HepG2 (cell line): Measurements from ENCODE around the gene ZNF511. TPM values are rescaled to one million over a fixed set of nuclear protein-coding genes. Genes with fewer than 3 reads are reported as not detected.

Experiments used
- CHD2 ChIP-seq: IDR thresholded peaks from 2 replicates; pipeline ENCODE4 v1.6.1; 2011; ENCODE audit warnings: low read depth, low read length, improper control_type of control experiment
- EED ChIP-seq: sonication (generic); formaldehyde crosslinking; IDR thresholded peaks from 2 replicates; pipeline ENCODE4 v1.5.0; 2020; ENCODE audit warnings: mild to moderate bottlenecking, missing genetic modification reagents
- FOXP4 ChIP-seq: sonication (generic); formaldehyde crosslinking; IDR thresholded peaks from 2 replicates; pipeline ENCODE4 v1.4.0; 2020; ENCODE audit warnings: missing genetic modification reagents
- HCFC1 ChIP-seq: fragments of 150-350 bp; IDR thresholded peaks from 2 replicates; pipeline ENCODE4 v1.6.1; 2014; ENCODE audit warnings: low read depth, low read length
- KMT2B ChIP-seq: IDR thresholded peaks from 2 replicates; pipeline ENCODE4 v1.6.1; 2016; ENCODE audit warnings: missing genetic modification reagents, missing compliant biosample characterization
- MAFG ChIP-seq: sonication (generic); formaldehyde crosslinking; IDR thresholded peaks from 2 replicates; pipeline ENCODE4 v1.5.1; 2020; ENCODE audit warnings: mild to moderate bottlenecking, missing genetic modification reagents
- MXD4 ChIP-seq: IDR thresholded peaks from 2 replicates; pipeline ENCODE4 v1.6.1; 2016; ENCODE audit warnings: mild to moderate bottlenecking, missing biosample characterization, missing genetic modification reagents
- ZNF292 ChIP-seq: sonication (generic); formaldehyde crosslinking; IDR thresholded peaks from 2 replicates; pipeline ENCODE4 v1.8.1; 2022; ENCODE audit warnings: mild to moderate bottlenecking, low read depth, missing genetic modification reagents, borderline replicate concordance
- ZNF354B ChIP-seq: sonication (generic); formaldehyde crosslinking; IDR thresholded peaks from 2 replicates; pipeline ENCODE4 v1.8.0; 2022; ENCODE audit warnings: mild to moderate bottlenecking, missing genetic modification reagents
- ZNF484 ChIP-seq: sonication (generic); formaldehyde crosslinking; IDR thresholded peaks from 2 replicates; pipeline ENCODE4 v1.5.1; 2020; ENCODE audit warnings: mild to moderate bottlenecking, low read depth, missing genetic modification reagents, borderline replicate concordance
- polyA plus RNA-seq, 8 experiments: library from polyadenylated mRNA; depleted of rRNA in 3 of 8; stranded (reverse) in 7 of 8; unstranded in 1 of 8; fragments of >200 nt; fragmentation: Illumina TruSeq in 4 of 8; extraction: Trizol in 4 of 8; gene quantifications; 2 replicates each; pipeline versions ENCODE4 v1.2.1 to v1.2.3, GENCODE V29; 2011 to 2016; ENCODE audit warnings: low read depth in 4 of 8, missing spikeins in 1 of 8, mixed read lengths in 1 of 8; ENCODE audit not compliant: insufficient read depth in 1 of 8
- total RNA-seq, 5 experiments: library from RNA; depleted of rRNA; stranded (reverse); fragments of >200 nt; fragmentation: Illumina TruSeq; extraction: Trizol; gene quantifications; 2 replicates each; pipeline ENCODE4 v1.2.3, GENCODE V29; 2016; ENCODE audit warnings: low read depth in 1 of 5
- TF ChIP-seq, protein P1 (sequence below): sonication (generic); formaldehyde crosslinking; conservative IDR thresholded peaks from 2 replicates; pipeline ENCODE4 v1.8.0; 2022; ENCODE audit warnings: mild to moderate bottlenecking, moderate library complexity, missing genetic modification reagents
- TF ChIP-seq, protein P2 (sequence below): sonication (generic); formaldehyde crosslinking; IDR thresholded peaks from 2 replicates; pipeline ENCODE4 v1.4.0; 2020; ENCODE audit warnings: missing genetic modification reagents, borderline replicate concordance

Gene ZNF511
- total and polyA plus RNA-seq, 2 of the 13 experiments (the other 11 are each of a cell fraction or from before 2014, with no cell fraction given), result 35.6 to 66.4 TPM

- TF ChIP-seq, protein P1, sequence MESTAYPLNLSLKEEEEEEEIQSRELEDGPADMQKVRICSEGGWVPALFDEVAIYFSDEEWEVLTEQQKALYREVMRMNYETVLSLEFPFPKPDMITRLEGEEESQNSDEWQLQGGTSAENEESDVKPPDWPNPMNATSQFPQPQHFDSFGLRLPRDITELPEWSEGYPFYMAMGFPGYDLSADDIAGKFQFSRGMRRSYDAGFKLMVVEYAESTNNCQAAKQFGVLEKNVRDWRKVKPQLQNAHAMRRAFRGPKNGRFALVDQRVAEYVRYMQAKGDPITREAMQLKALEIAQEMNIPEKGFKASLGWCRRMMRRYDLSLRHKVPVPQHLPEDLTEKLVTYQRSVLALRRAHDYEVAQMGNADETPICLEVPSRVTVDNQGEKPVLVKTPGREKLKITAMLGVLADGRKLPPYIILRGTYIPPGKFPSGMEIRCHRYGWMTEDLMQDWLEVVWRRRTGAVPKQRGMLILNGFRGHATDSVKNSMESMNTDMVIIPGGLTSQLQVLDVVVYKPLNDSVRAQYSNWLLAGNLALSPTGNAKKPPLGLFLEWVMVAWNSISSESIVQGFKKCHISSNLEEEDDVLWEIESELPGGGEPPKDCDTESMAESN (CRISPR knock-in tag), result peak; percentile 33; the same call in 1 of the 2 replicates
- TF ChIP-seq MXD4 (no peak), ZNF354B (no peak), MAFG (no peak), ZNF292 (peak; percentile 40; the same call in 1 of the 2 replicates), FOXP4 (CRISPR knock-in tag) (peak; percentile 72; the same call in 1 of the 2 replicates), ZNF484 (CRISPR knock-in tag) (no peak), EED (CRISPR knock-in tag) (no peak), KMT2B (no peak), HCFC1 (no peak), CHD2 (no peak)
- TF ChIP-seq, protein P2, sequence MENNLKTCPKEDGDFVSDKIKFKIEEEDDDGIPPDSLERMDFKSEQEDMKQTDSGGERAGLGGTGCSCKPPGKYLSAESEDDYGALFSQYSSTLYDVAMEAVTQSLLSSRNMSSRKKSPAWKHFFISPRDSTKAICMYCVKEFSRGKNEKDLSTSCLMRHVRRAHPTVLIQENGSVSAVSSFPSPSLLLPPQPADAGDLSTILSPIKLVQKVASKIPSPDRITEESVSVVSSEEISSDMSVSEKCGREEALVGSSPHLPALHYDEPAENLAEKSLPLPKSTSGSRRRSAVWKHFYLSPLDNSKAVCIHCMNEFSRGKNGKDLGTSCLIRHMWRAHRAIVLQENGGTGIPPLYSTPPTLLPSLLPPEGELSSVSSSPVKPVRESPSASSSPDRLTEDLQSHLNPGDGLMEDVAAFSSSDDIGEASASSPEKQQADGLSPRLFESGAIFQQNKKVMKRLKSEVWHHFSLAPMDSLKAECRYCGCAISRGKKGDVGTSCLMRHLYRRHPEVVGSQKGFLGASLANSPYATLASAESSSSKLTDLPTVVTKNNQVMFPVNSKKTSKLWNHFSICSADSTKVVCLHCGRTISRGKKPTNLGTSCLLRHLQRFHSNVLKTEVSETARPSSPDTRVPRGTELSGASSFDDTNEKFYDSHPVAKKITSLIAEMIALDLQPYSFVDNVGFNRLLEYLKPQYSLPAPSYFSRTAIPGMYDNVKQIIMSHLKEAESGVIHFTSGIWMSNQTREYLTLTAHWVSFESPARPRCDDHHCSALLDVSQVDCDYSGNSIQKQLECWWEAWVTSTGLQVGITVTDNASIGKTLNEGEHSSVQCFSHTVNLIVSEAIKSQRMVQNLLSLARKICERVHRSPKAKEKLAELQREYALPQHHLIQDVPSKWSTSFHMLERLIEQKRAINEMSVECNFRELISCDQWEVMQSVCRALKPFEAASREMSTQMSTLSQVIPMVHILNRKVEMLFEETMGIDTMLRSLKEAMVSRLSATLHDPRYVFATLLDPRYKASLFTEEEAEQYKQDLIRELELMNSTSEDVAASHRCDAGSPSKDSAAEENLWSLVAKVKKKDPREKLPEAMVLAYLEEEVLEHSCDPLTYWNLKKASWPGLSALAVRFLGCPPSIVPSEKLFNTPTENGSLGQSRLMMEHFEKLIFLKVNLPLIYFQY, result no peak
These were observed 30.0 kb upstream of the ZNF511 start (continued) for GRCh38 chr10:133278577-133279265.
